Stimulated activated CD4-positive, alpha-beta T cell treated with anti-CD3 and anti-CD28 coated beads, Interleukin-1b, Interleukin-23, amount 100 ng/mL, for 24 hours (primary cell): ENCODE results near the gene ARHGEF16.

ENCODE experiments used
- DNase-seq, 4 experiments: peaks; one replicate each; pipeline ENCODE4 v3.0.0-alpha.2; 2020; ENCODE audit warnings: low read depth in 4 of 4, low spot score in 1 of 4

Gene ARHGEF16

GRCh38 chr1:3515272-3515671 lies 60.8 kb downstream of the ARHGEF16 start:
- no peak for DNase-seq

- no peak for DNase-seq
These were observed 61.5 kb downstream of the ARHGEF16 start for GRCh38 chr1:3515774-3516480.

GRCh38 chr1:3516481-3516869 lies 62.0 kb downstream of the ARHGEF16 start:
- no peak for DNase-seq

GRCh38 chr1:3516911-3517675 lies 62.6 kb downstream of the ARHGEF16 start:
- DNase-seq = no peak

GRCh38 chr1:3518256-3518655 lies 63.8 kb downstream of the ARHGEF16 start:
- no peak for DNase-seq

- no peak for DNase-seq
These were observed 64.3 kb downstream of the ARHGEF16 start for GRCh38 chr1:3518756-3519155.

- DNase-seq = no peak
These were observed 64.9 kb downstream of the ARHGEF16 start for GRCh38 chr1:3519301-3519885.

GRCh38 chr1:3520419-3521378 lies 66.2 kb downstream of the ARHGEF16 start:
- DNase-seq = no peak

- no peak for DNase-seq
These were observed 67.0 kb downstream of the ARHGEF16 start for GRCh38 chr1:3521426-3521825.

- DNase-seq = no peak
These were observed 67.6 kb downstream of the ARHGEF16 start for GRCh38 chr1:3522112-3522511.

GRCh38 chr1:3522564-3523265 lies 68.2 kb downstream of the ARHGEF16 start:
- DNase-seq = no peak

- DNase-seq = no peak
These were observed 69.5 kb downstream of the ARHGEF16 start for GRCh38 chr1:3523980-3524379.

GRCh38 chr1:3524556-3525203 lies 70.2 kb downstream of the ARHGEF16 start:
- no peak for DNase-seq

- DNase-seq = no peak
These were observed 71.4 kb downstream of the ARHGEF16 start for GRCh38 chr1:3525551-3526482.

- DNase-seq = no peak
These were observed 73.3 kb downstream of the ARHGEF16 start for GRCh38 chr1:3527774-3528173.

GRCh38 chr1:3529099-3529729 lies 74.7 kb downstream of the ARHGEF16 start:
- DNase-seq = no peak

GRCh38 chr1:3530086-3530925 lies 75.8 kb downstream of the ARHGEF16 start:
- DNase-seq = no peak
